Colonic mucosa (tissue), 4 donors: Measurements from ENCODE around the gene SEMA4A. TPM values are rescaled to one million over a fixed set of nuclear protein-coding genes. Genes with fewer than 3 reads are reported as not detected.

Experiments
- DNase-seq: peaks from one replicate; pipeline ENCODE4 v3.0.0-alpha.2; 2020
- H3K27ac ChIP-seq: fragments of 200-600 bp; one replicate; pipeline ENCODE4 v1.8.0; 2021
- H3K27me3 ChIP-seq: fragments of 200-600 bp; one replicate; pipeline ENCODE4 v1.8.0; 2021
- H3K36me3 ChIP-seq: fragments of 200-600 bp; one replicate; pipeline ENCODE4 v1.8.0; 2021
- H3K4me1 ChIP-seq: fragments of 200-600 bp; one replicate; pipeline ENCODE4 v1.8.0; 2021; ENCODE audit warnings: mild to moderate bottlenecking
- H3K4me3 ChIP-seq: fragments of 200-600 bp; one replicate; pipeline ENCODE4 v1.8.0; 2021
- H3K9ac ChIP-seq, 2 donors: one replicate each; pipeline ENCODE4 v1.7.0; 2013; ENCODE audit warnings: control low read depth in 2 of 2, low read depth in 2 of 2, low read length in 2 of 2
- H3K9me3 ChIP-seq: fragments of 200-600 bp; one replicate; pipeline ENCODE4 v1.8.0; 2021
- CTCF ChIP-seq: fragments of 200-600 bp; IDR thresholded peaks from one replicate; pipeline ENCODE4 v1.8.0; 2022; ENCODE audit warnings: antibody characterized with exemption, mild to moderate bottlenecking
- intact Hi-C: fragments of 100-400 bp; cut with DNase I; formaldehyde crosslinking; loops from one replicate; pipeline ENCODE4 v1.14.1; 2022
- total RNA-seq, 2 donors: library from RNA; stranded (reverse); fragmentation: NEBNext Ultra II Directional in 1 of 2; extraction: Animal tissue kit (Norgen Biotek cat#: 25700) in 1 of 2; gene quantifications; one replicate each; pipeline ENCODE4 v1.2.1, GENCODE V29; 2021
- donor health status: healthy.
- donor health status: DM: no; HTN: no; CAD: no.
- donor health status: DM: no; HTN: no; CAD: no.

SEMA4A gene
- total RNA-seq, 2 donors from 2014 or later, result 4.5 to 5.6 TPM

DNA sequence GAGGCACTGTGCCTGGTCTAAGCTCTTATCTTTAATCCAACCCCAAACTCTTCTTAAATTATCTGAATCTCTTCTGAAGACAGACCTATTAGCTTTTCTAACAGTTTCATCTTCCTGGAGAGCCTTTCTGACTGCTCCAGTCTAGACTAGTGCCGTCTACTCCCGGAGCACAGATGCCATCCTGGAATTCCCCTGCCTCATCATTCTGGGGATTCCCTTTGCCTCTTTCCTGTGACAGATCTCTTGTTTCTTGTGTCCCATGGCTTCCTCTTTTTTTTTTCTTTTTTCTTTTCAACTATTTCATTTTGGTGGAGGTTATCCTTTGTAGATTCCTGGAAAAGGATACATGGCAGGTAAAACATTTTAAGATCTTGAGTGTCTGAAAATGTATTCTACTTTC is 11.7 kb downstream of the SEMA4A start:
- no peak for DNase-seq
- H3K4me1 ChIP-seq, result peaks cover 4% of the 10 kb centered on the region

DNA sequence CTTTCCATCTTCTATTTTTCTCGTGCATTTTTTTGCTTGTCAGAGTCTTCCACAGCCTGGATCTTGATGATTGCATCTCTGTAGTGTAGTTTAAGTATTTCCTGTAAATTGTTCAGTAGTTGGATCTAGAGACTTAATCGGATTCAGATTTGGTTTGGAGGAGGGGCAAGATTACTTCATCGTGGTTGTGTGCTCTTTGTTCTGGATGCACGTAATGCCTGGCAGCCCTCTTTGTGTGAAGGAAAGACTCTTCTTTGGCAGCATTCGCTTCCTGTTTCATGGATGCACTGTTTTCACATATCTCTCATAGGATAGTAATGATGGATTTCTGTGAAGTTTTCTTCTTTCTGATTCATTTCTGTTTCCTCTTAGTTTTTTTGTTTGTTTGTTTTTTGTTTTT is 14.2 kb downstream of the SEMA4A start:
- intact Hi-C loops, result no loop called here
- no peaks in the 10 kb centered on the region for H3K4me1 ChIP-seq
- TF ChIP-seq CTCF, result no peak
- H3K27ac ChIP-seq, result no peak overlapping the region
- H3K27me3 ChIP-seq, result no peaks in the 10 kb centered on the region
- no peaks in the 10 kb centered on the region for H3K36me3 ChIP-seq
- H3K9me3 ChIP-seq, result no peaks in the 10 kb centered on the region
- no peak overlapping the region for H3K4me3 ChIP-seq
- H3K9ac ChIP-seq, result no peak overlapping the region
- DNase-seq, result no peak

More for the DNA sequence above, 11.7 kb downstream of the SEMA4A start:
- H3K36me3 ChIP-seq, result no peaks in the 10 kb centered on the region
- no peak overlapping the region for H3K9ac ChIP-seq
- no peak overlapping the region for H3K4me3 ChIP-seq
- intact Hi-C loops, result no loop called here
- H3K27ac ChIP-seq, result no peak overlapping the region
- H3K27me3 ChIP-seq, result no peaks in the 10 kb centered on the region
- no peaks in the 10 kb centered on the region for H3K9me3 ChIP-seq
- TF ChIP-seq CTCF, result no peak

- H3K4me1 ChIP-seq, result no peaks in the 10 kb centered on the region
- no peaks in the 10 kb centered on the region for H3K9me3 ChIP-seq
- H3K4me3 ChIP-seq, result no peak overlapping the region
- no peak for TF ChIP-seq CTCF
- H3K27ac ChIP-seq, result no peak overlapping the region
- peak overlapping the region in 1 of 2 donors; percentile 3 for H3K9ac ChIP-seq
- H3K27me3 ChIP-seq, result no peaks in the 10 kb centered on the region
- H3K36me3 ChIP-seq, result no peaks in the 10 kb centered on the region
- DNase-seq, result no peak
- intact Hi-C loops, result no loop called here
These were observed 19.5 kb downstream of the SEMA4A start for GRCh38 chr1:156172696-156173470.

GRCh38 chr1:156176610-156177210 is 23.3 kb downstream of the SEMA4A start:
- Histone ChIP-seq H3K9me3 (no peaks in the 10 kb centered on the region), H3K9ac (no peak overlapping the region), H3K27me3 (no peaks in the 10 kb centered on the region), H3K27ac (no peak overlapping the region), H3K4me1 (no peaks in the 10 kb centered on the region), H3K36me3 (no peaks in the 10 kb centered on the region), H3K4me3 (no peak overlapping the region)
- no peak for TF ChIP-seq CTCF
- no peak for DNase-seq
- intact Hi-C loops, result no loop called here

- no peaks in the 10 kb centered on the region for H3K36me3 ChIP-seq
- no peak for TF ChIP-seq CTCF
- H3K4me3 ChIP-seq, result no peak overlapping the region
- no peak overlapping the region for H3K27ac ChIP-seq
- intact Hi-C loops, result no loop called here
- no peaks in the 10 kb centered on the region for H3K9me3 ChIP-seq
- no peak for DNase-seq
- no peaks in the 10 kb centered on the region for H3K4me1 ChIP-seq
- no peak overlapping the region for H3K9ac ChIP-seq
- H3K27me3 ChIP-seq, result no peaks in the 10 kb centered on the region
These were observed 24.7 kb downstream of the SEMA4A start for GRCh38 chr1:156177919-156178654.
